Measurements from ENCODE around the gene TNPO1.

DNA sequence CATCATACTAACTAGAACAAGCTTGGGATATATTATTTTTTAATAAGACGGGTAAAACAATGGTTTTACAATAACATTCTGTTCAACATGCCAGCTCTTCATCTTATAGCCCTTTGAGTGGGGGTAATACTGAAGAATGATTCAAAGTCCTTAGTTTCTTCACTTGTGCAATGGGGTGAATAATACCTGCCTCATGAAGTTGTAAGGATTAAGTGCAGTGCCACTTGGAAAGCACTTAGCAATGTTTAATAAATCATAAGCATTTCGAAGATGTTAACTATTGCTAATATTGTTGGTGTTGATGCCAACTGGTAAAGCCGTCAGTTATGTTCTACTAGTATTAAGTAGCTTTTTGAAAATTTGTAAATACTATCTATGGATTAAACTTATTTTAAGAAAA lies 38.0 kb downstream of the TNPO1 start:
- TF ChIP-seq POLR2A (IDR thresholded peaks at IDR 0.05) = no peak
- TF ChIP-seq, protein P1, sequence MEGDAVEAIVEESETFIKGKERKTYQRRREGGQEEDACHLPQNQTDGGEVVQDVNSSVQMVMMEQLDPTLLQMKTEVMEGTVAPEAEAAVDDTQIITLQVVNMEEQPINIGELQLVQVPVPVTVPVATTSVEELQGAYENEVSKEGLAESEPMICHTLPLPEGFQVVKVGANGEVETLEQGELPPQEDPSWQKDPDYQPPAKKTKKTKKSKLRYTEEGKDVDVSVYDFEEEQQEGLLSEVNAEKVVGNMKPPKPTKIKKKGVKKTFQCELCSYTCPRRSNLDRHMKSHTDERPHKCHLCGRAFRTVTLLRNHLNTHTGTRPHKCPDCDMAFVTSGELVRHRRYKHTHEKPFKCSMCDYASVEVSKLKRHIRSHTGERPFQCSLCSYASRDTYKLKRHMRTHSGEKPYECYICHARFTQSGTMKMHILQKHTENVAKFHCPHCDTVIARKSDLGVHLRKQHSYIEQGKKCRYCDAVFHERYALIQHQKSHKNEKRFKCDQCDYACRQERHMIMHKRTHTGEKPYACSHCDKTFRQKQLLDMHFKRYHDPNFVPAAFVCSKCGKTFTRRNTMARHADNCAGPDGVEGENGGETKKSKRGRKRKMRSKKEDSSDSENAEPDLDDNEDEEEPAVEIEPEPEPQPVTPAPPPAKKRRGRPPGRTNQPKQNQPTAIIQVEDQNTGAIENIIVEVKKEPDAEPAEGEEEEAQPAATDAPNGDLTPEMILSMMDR (IDR thresholded peaks at IDR 0.05) = no peak
